ENCODE data around the gene ZBTB3.

DNA sequence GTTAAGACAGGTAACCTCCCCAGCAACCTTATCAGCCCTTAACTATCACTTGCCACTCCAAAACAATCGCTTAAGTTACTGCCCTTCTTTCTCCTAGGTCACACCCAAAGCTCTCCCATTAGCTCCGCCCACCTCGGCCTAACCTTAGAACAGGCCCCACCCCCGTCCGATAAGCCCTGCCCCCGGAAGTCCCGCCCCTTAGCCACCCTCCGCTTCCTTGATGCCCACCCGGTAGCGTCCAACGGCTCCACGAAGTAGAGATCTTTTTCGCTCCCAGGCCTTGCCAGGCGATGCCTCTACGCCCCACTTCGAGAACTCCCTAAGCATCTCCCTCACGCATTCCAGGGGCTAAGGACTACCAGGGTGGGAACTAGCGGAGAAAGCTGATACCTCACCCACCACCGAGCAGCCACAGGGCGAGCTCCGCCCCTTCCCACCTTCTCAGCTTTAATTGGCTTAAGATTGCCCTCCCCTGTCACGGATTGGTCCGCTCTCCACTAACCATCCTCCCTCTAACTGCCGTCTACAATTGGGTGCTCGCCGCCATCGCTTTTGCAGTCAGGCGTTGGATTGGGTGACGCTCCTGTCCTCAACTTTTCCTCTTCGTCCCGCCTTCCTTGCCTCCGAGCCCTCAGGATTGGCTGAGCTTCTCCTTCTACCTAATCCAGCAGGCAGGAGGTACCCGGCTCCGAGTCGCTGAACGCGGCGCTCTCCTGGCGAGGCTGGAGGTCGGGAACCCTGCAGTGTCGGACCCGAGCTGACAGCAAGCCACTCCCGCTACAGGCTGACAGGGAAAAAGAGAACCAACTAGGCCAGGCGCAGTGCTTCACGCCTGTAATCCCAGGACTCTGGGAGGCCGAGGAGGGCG is at the start of gene ZBTB3:
- TF ChIP-seq, protein P1, sequence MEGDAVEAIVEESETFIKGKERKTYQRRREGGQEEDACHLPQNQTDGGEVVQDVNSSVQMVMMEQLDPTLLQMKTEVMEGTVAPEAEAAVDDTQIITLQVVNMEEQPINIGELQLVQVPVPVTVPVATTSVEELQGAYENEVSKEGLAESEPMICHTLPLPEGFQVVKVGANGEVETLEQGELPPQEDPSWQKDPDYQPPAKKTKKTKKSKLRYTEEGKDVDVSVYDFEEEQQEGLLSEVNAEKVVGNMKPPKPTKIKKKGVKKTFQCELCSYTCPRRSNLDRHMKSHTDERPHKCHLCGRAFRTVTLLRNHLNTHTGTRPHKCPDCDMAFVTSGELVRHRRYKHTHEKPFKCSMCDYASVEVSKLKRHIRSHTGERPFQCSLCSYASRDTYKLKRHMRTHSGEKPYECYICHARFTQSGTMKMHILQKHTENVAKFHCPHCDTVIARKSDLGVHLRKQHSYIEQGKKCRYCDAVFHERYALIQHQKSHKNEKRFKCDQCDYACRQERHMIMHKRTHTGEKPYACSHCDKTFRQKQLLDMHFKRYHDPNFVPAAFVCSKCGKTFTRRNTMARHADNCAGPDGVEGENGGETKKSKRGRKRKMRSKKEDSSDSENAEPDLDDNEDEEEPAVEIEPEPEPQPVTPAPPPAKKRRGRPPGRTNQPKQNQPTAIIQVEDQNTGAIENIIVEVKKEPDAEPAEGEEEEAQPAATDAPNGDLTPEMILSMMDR (conservative IDR thresholded peaks at IDR 0.05; ENCODE audit: low read depth, low read length): no peak
- TF ChIP-seq EZH2 (IDR thresholded peaks at IDR 0.05; ENCODE audit: low read length, unreplicated experiment): no peak
